ENCODE results near the gene OLAH.

OLAH gene

GRCh38 chr10:15091418-15091817 lies 47.7 kb downstream of the OLAH start:
- no peak overlapping the region for H4K8ac ChIP-seq (ENCODE audit: low read depth, low read length)
- no peak overlapping the region for H3K18ac ChIP-seq (ENCODE audit: low read length)
- no peak overlapping the region for H3K4me2 ChIP-seq (ENCODE audit: low read length)
- no peak overlapping the region for H2BK15ac ChIP-seq (replicated peaks; ENCODE audit: low read depth)
- no peak overlapping the region for H2BK120ac ChIP-seq (ENCODE audit: low read depth, low read length)
- H2AK5ac ChIP-seq (ENCODE audit: low read length) = no peak overlapping the region
- H4K5ac ChIP-seq (ENCODE audit: low read length) = no peak overlapping the region
- H3K36me3 ChIP-seq (ENCODE audit: control insufficient read depth, insufficient read depth, low read length) = no peaks in the 10 kb centered on the region
- no peaks in the 10 kb centered on the region for H3K4me1 ChIP-seq (ENCODE audit: control insufficient read depth, low read depth, low read length)
- no peaks in the 10 kb centered on the region for H3K79me1 ChIP-seq (ENCODE audit: low read length)
- H3K9ac ChIP-seq (ENCODE audit: low read length) = no peak overlapping the region
- H3K27ac ChIP-seq (ENCODE audit: low read depth, low read length) = no peak overlapping the region
- H3K56ac ChIP-seq (ENCODE audit: low read length) = no peak overlapping the region
- WGBS (ENCODE audit: extremely low coverage, insufficient coverage, low lambda C conversion rate) = no CpG with 5 or more reads among the region's 5 CpGs
- no peaks in the 10 kb centered on the region for H3K79me2 ChIP-seq (ENCODE audit: control insufficient read depth, insufficient read depth, low read length)
- no peak overlapping the region for H3K4me3 ChIP-seq (ENCODE audit: low read length)
- no peak overlapping the region for H3K4ac ChIP-seq (ENCODE audit: low read depth, low read length)
- no peak for DNase-seq
- H3K23ac ChIP-seq (ENCODE audit: low read length) = no peak overlapping the region
- H3K27me3 ChIP-seq (ENCODE audit: insufficient read depth, low read length, poor library complexity) = no peaks in the 10 kb centered on the region
- H2BK5ac ChIP-seq (ENCODE audit: low read length) = no peak overlapping the region

- H2BK5ac ChIP-seq (ENCODE audit: low read length) = no peak overlapping the region
- no peak overlapping the region for H4K8ac ChIP-seq (ENCODE audit: low read depth, low read length)
- no peak overlapping the region for H2AK5ac ChIP-seq (ENCODE audit: low read length)
- no peak overlapping the region for H3K23ac ChIP-seq (ENCODE audit: low read length)
- H2BK15ac ChIP-seq (replicated peaks; ENCODE audit: low read depth) = no peak overlapping the region
- peaks cover 1% of the 10 kb centered on the region for H3K79me1 ChIP-seq (ENCODE audit: low read length)
- no peak overlapping the region for H3K4me3 ChIP-seq (ENCODE audit: low read length)
- no peak overlapping the region for H3K27ac ChIP-seq (ENCODE audit: low read depth, low read length)
- H3K79me2 ChIP-seq (ENCODE audit: control insufficient read depth, insufficient read depth, low read length) = peaks cover 4% of the 10 kb centered on the region
- H3K18ac ChIP-seq (ENCODE audit: low read length) = no peak overlapping the region
- H4K5ac ChIP-seq (ENCODE audit: low read length) = no peak overlapping the region
- no peaks in the 10 kb centered on the region for H3K27me3 ChIP-seq (ENCODE audit: insufficient read depth, low read length, poor library complexity)
- H3K36me3 ChIP-seq (ENCODE audit: control insufficient read depth, insufficient read depth, low read length) = no peaks in the 10 kb centered on the region
- no peaks in the 10 kb centered on the region for H3K4me1 ChIP-seq (ENCODE audit: control insufficient read depth, low read depth, low read length)
- DNase-seq = no peak
- no peak overlapping the region for H3K4ac ChIP-seq (ENCODE audit: low read depth, low read length)
- no CpG with 5 or more reads among the region's 16 CpGs for WGBS (ENCODE audit: extremely low coverage, insufficient coverage, low lambda C conversion rate)
- H3K4me2 ChIP-seq (ENCODE audit: low read length) = no peak overlapping the region
- no peak overlapping the region for H3K9ac ChIP-seq (ENCODE audit: low read length)
- no peak overlapping the region for H3K56ac ChIP-seq (ENCODE audit: low read length)
- H2BK120ac ChIP-seq (ENCODE audit: low read depth, low read length) = no peak overlapping the region
Observed at GRCh38 chr10:15092855-15093408, 49.2 kb downstream of the OLAH start.

- H3K79me2 ChIP-seq (ENCODE audit: control insufficient read depth, insufficient read depth, low read length) = peaks cover 28% of the 10 kb centered on the region
- no peak overlapping the region for H2BK15ac ChIP-seq (replicated peaks; ENCODE audit: low read depth)
- no CpG with 5 or more reads among the region's 11 CpGs for WGBS (ENCODE audit: extremely low coverage, insufficient coverage, low lambda C conversion rate)
- H3K4me2 ChIP-seq (ENCODE audit: low read length) = peak overlapping the region; percentile 69
- H3K9ac ChIP-seq (ENCODE audit: low read length) = peak overlapping the region; percentile 69
- H3K79me1 ChIP-seq (ENCODE audit: low read length) = peaks cover 8% of the 10 kb centered on the region
- H4K8ac ChIP-seq (ENCODE audit: low read depth, low read length) = no peak overlapping the region
- H2BK5ac ChIP-seq (ENCODE audit: low read length) = no peak overlapping the region
- DNase-seq = no peak
- peak overlapping the region; percentile 81 for H3K56ac ChIP-seq (ENCODE audit: low read length)
- no peak overlapping the region for H3K18ac ChIP-seq (ENCODE audit: low read length)
- no peak overlapping the region for H2BK120ac ChIP-seq (ENCODE audit: low read depth, low read length)
- no peak overlapping the region for H2AK5ac ChIP-seq (ENCODE audit: low read length)
- H4K5ac ChIP-seq (ENCODE audit: low read length) = no peak overlapping the region
- H3K27me3 ChIP-seq (ENCODE audit: insufficient read depth, low read length, poor library complexity) = no peaks in the 10 kb centered on the region
- H3K4me1 ChIP-seq (ENCODE audit: control insufficient read depth, low read depth, low read length) = no peaks in the 10 kb centered on the region
- H3K4ac ChIP-seq (ENCODE audit: low read depth, low read length) = no peak overlapping the region
- H3K23ac ChIP-seq (ENCODE audit: low read length) = no peak overlapping the region
- H3K36me3 ChIP-seq (ENCODE audit: control insufficient read depth, insufficient read depth, low read length) = no peaks in the 10 kb centered on the region
- no peak overlapping the region for H3K27ac ChIP-seq (ENCODE audit: low read depth, low read length)
- peak overlapping the region; percentile 52 for H3K4me3 ChIP-seq (ENCODE audit: low read length)
Observed at GRCh38 chr10:15096661-15097010, 52.9 kb downstream of the OLAH start.

GRCh38 chr10:15097011-15097812 lies 53.5 kb downstream of the OLAH start, which contains the start of gene RPP38:
TSS of gene RPP38 (plus strand) at chr10:15097355. CDS start at chr10:15103315, 5,960 bp downstream.
- Histone ChIP-seq H2BK15ac (replicated peaks; ENCODE audit: low read depth) (no peak within 1 kb of the TSS), H3K4me2 (ENCODE audit: low read length) (peak within 1 kb of the TSS; percentile 91), H3K27me3 (ENCODE audit: insufficient read depth, low read length, poor library complexity) (no peaks in the 10 kb centered on the region), H4K5ac (ENCODE audit: low read length) (no peak within 1 kb of the TSS), H2BK120ac (ENCODE audit: low read depth, low read length) (no peak within 1 kb of the TSS), H3K18ac (ENCODE audit: low read length) (peak within 1 kb of the TSS; percentile 95), H3K4me1 (ENCODE audit: control insufficient read depth, low read depth, low read length) (no peaks in the 10 kb centered on the region), H2AK5ac (ENCODE audit: low read length) (no peak within 1 kb of the TSS), H3K23ac (ENCODE audit: low read length) (peak within 1 kb of the TSS; percentile 51), H2BK5ac (ENCODE audit: low read length) (no peak within 1 kb of the TSS), H3K27ac (ENCODE audit: low read depth, low read length) (peak within 1 kb of the TSS; percentile 99), H3K4me3 (ENCODE audit: low read length) (peak within 1 kb of the TSS; percentile 80), H3K79me2 (ENCODE audit: control insufficient read depth, insufficient read depth, low read length) (peaks cover 30% of the 10 kb centered on the region), H4K8ac (ENCODE audit: low read depth, low read length) (peak within 1 kb of the TSS; percentile 90), H3K9ac (ENCODE audit: low read length) (peak within 1 kb of the TSS; percentile 94), H3K36me3 (ENCODE audit: control insufficient read depth, insufficient read depth, low read length) (no peaks in the 10 kb centered on the region), H3K56ac (ENCODE audit: low read length) (peak within 1 kb of the TSS; percentile 96), H3K79me1 (ENCODE audit: low read length) (peaks cover 8% of the 10 kb centered on the region), H3K4ac (ENCODE audit: low read depth, low read length) (peak within 1 kb of the TSS; percentile 73)
- WGBS (ENCODE audit: extremely low coverage, insufficient coverage, low lambda C conversion rate) = no CpG with 5 or more reads among the region's 84 CpGs
- DNase-seq = peak; percentile 97

GRCh38 chr10:15099886-15100285 lies 56.1 kb downstream of the OLAH start:
- no peak for DNase-seq
- Histone ChIP-seq H3K9ac (ENCODE audit: low read length) (no peak overlapping the region), H4K5ac (ENCODE audit: low read length) (no peak overlapping the region), H3K79me2 (ENCODE audit: control insufficient read depth, insufficient read depth, low read length) (peaks cover 30% of the 10 kb centered on the region), H3K4ac (ENCODE audit: low read depth, low read length) (no peak overlapping the region), H3K4me2 (ENCODE audit: low read length) (no peak overlapping the region), H3K23ac (ENCODE audit: low read length) (no peak overlapping the region), H3K4me1 (ENCODE audit: control insufficient read depth, low read depth, low read length) (no peaks in the 10 kb centered on the region), H3K56ac (ENCODE audit: low read length) (no peak overlapping the region), H2BK120ac (ENCODE audit: low read depth, low read length) (no peak overlapping the region), H3K4me3 (ENCODE audit: low read length) (no peak overlapping the region), H2BK15ac (replicated peaks; ENCODE audit: low read depth) (no peak overlapping the region), H3K36me3 (ENCODE audit: control insufficient read depth, insufficient read depth, low read length) (no peaks in the 10 kb centered on the region), H3K27ac (ENCODE audit: low read depth, low read length) (no peak overlapping the region), H4K8ac (ENCODE audit: low read depth, low read length) (no peak overlapping the region), H3K79me1 (ENCODE audit: low read length) (peaks cover 8% of the 10 kb centered on the region), H2BK5ac (ENCODE audit: low read length) (no peak overlapping the region), H3K27me3 (ENCODE audit: insufficient read depth, low read length, poor library complexity) (no peaks in the 10 kb centered on the region), H3K18ac (ENCODE audit: low read length) (no peak overlapping the region), H2AK5ac (ENCODE audit: low read length) (no peak overlapping the region)
- no CpG with 5 or more reads among the region's 4 CpGs for WGBS (ENCODE audit: extremely low coverage, insufficient coverage, low lambda C conversion rate)
